Keratinocyte (primary cell): ENCODE data around the gene UNC5A.

Source experiments
- CTCF ChIP-seq, 3 experiments: IDR thresholded peaks in 1 of 3; conservative IDR thresholded peaks in 1 of 3; optimal IDR thresholded peaks in 1 of 3; 2 replicates in 2 of 3; 3 replicates in 1 of 3; pipeline versions ENCODE3 to v1.5.1; 2011; ENCODE audit warnings: low read length in 3 of 3, mild to moderate bottlenecking in 3 of 3, moderate library complexity in 2 of 3, control low read depth in 1 of 3, inconsistent platforms in 1 of 3; ENCODE audit not compliant: insufficient read depth in 2 of 3; ENCODE audit errors: extremely low read depth in 1 of 3
- EZH2 ChIP-seq: IDR thresholded peaks from one replicate; pipeline ENCODE4 v1.6.1; 2012; ENCODE audit warnings: inconsistent platforms, mild to moderate bottlenecking, low read length, moderate library complexity

GRCh38 chr5:176918613-176919012 is 108.3 kb downstream of the UNC5A start:
- no peak for TF ChIP-seq CTCF (optimal IDR thresholded peaks at IDR 0.05 in 1 of 3, IDR thresholded peaks at IDR 0.05 in 1 of 3, conservative IDR thresholded peaks at IDR 0.05 in 1 of 3; ENCODE audit: extremely low read depth in 1 of 3, insufficient read depth in 2 of 3, low read length in 3 of 3)
- TF ChIP-seq EZH2 = no peak
